WTC11 (cell line): Measurements from ENCODE around the gene RPP40. TPM values are rescaled to one million over a fixed set of nuclear protein-coding genes. Genes with fewer than 3 reads are reported as not detected.

Experiments
- ATAC-seq: fragments of 200-7000 bp; cut with Tn5 transposase; 2 replicates; pipeline ENCODE4 v1.10.0; 2021; ENCODE audit warnings: mild to moderate bottlenecking, moderate library complexity
- CTCF ChIA-PET: fragments of 300-600 bp; sonication (Branson Sonifier 250); formaldehyde crosslinking; loops from one replicate; lab custom pipeline; 2021; ENCODE audit warnings: antibody characterized with exemption; lab: Charles Lee
- POLR2A ChIA-PET: fragments of 350-600 bp; sonication (Branson Sonifier 250); formaldehyde crosslinking; loops from one replicate; lab custom pipeline; 2021; ENCODE audit warnings: antibody characterized with exemption; lab: Charles Lee
- DNase-seq: peaks from one replicate; pipeline ENCODE4 v3.0.0; 2021; ENCODE audit warnings: low spot score
- H3K27ac Mint-ChIP-seq: 2 replicates; pipeline ENCODE4 v1.8.0; 2021; ENCODE audit warnings: mixed read lengths
- H3K27me3 Mint-ChIP-seq: 2 replicates; pipeline ENCODE4 v1.8.0; 2021; ENCODE audit warnings: low read depth, mild to moderate bottlenecking, moderate library complexity, mixed read lengths
- H3K36me3 Mint-ChIP-seq: 2 replicates; pipeline ENCODE4 v1.8.0; 2021; ENCODE audit warnings: mixed read lengths
- H3K4me1 Mint-ChIP-seq: 2 replicates; pipeline ENCODE4 v1.8.0; 2022; ENCODE audit warnings: mixed read lengths
- H3K4me3 Mint-ChIP-seq: 2 replicates; pipeline ENCODE4 v1.8.0; 2021; ENCODE audit warnings: mild to moderate bottlenecking, moderate library complexity, mixed read lengths
- H3K9me3 Mint-ChIP-seq: 2 replicates; pipeline ENCODE4 v1.8.0; 2021; ENCODE audit warnings: mixed read lengths
- ARID4B ChIP-seq: sonication (generic); formaldehyde crosslinking; IDR thresholded peaks from 2 replicates; pipeline ENCODE4 v1.8.0; 2023; ENCODE audit warnings: missing genetic modification reagents, mild to moderate bottlenecking, borderline replicate concordance
- ATF3 ChIP-seq: sonication (generic); formaldehyde crosslinking; conservative IDR thresholded peaks from 2 replicates; pipeline ENCODE4 v1.8.1; 2022; ENCODE audit warnings: mild to moderate bottlenecking, missing genetic modification reagents
- CDX4 ChIP-seq: fragments of 250-450 bp; sonication (Bioruptor Pico); IDR thresholded peaks from 2 replicates; pipeline ENCODE4 v1.9.0; 2021; ENCODE audit warnings: moderate library complexity, mild to moderate bottlenecking, inconsistent platforms, borderline replicate concordance
- CREB1 ChIP-seq: sonication (generic); formaldehyde crosslinking; IDR thresholded peaks from 2 replicates; pipeline ENCODE4 v1.8.0; 2023; ENCODE audit warnings: mild to moderate bottlenecking, missing genetic modification reagents
- FOXP1 ChIP-seq: sonication (generic); formaldehyde crosslinking; IDR thresholded peaks from 2 replicates; pipeline ENCODE4 v1.8.0; 2022; ENCODE audit warnings: missing genetic modification reagents, mild to moderate bottlenecking, moderate library complexity, borderline replicate concordance
- GABPB1 ChIP-seq: sonication (generic); formaldehyde crosslinking; IDR thresholded peaks from 2 replicates; pipeline ENCODE4 v1.8.1; 2023; ENCODE audit warnings: mild to moderate bottlenecking, missing genetic modification reagents
- HMGXB4 ChIP-seq: sonication (generic); formaldehyde crosslinking; IDR thresholded peaks from 2 replicates; pipeline ENCODE4 v1.8.1; 2023; ENCODE audit warnings: mild to moderate bottlenecking, moderate library complexity, missing genetic modification reagents
- IRF1 ChIP-seq: sonication (generic); formaldehyde crosslinking; IDR thresholded peaks from 2 replicates; pipeline ENCODE4 v1.8.0; 2023; ENCODE audit warnings: missing genetic modification reagents
- NR1H2 ChIP-seq: sonication (generic); formaldehyde crosslinking; IDR thresholded peaks from 2 replicates; pipeline ENCODE4 v1.9.0; 2021; ENCODE audit warnings: mild to moderate bottlenecking, moderate library complexity, missing genetic modification reagents
- NR2C2 ChIP-seq: sonication (generic); formaldehyde crosslinking; IDR thresholded peaks from 2 replicates; pipeline ENCODE4 v1.8.0; 2022; ENCODE audit warnings: mild to moderate bottlenecking, missing genetic modification reagents
- SMAD4 ChIP-seq: sonication (generic); formaldehyde crosslinking; IDR thresholded peaks from 2 replicates; pipeline ENCODE4 v1.8.0; 2022; ENCODE audit warnings: mild to moderate bottlenecking, missing genetic modification reagents
- TEAD1 ChIP-seq: sonication (generic); formaldehyde crosslinking; IDR thresholded peaks from 2 replicates; pipeline ENCODE4 v1.8.0; 2022; ENCODE audit warnings: mild to moderate bottlenecking, missing genetic modification reagents
- ZBTB43 ChIP-seq: sonication (generic); formaldehyde crosslinking; IDR thresholded peaks from 2 replicates; pipeline ENCODE4 v1.8.1; 2023; ENCODE audit warnings: mild to moderate bottlenecking, missing genetic modification reagents
- ZNF219 ChIP-seq: sonication (generic); formaldehyde crosslinking; IDR thresholded peaks from 2 replicates; pipeline ENCODE4 v1.8.0; 2023; ENCODE audit warnings: missing genetic modification reagents, mild to moderate bottlenecking, borderline replicate concordance
- ZNF232 ChIP-seq: sonication (generic); formaldehyde crosslinking; IDR thresholded peaks from 2 replicates; pipeline ENCODE4 v1.8.0; 2022; ENCODE audit warnings: mild to moderate bottlenecking, missing genetic modification reagents
- ZNF317 ChIP-seq: sonication (generic); formaldehyde crosslinking; IDR thresholded peaks from 2 replicates; pipeline ENCODE4 v1.8.1; 2023; ENCODE audit warnings: low read depth, mild to moderate bottlenecking, moderate library complexity, missing genetic modification reagents, borderline replicate concordance
- ZNF532 ChIP-seq: fragments of 250-450 bp; sonication (Bioruptor Pico); IDR thresholded peaks from 2 replicates; pipeline ENCODE4 v1.9.0; 2021; ENCODE audit warnings: mild to moderate bottlenecking, borderline replicate concordance
- ZNF671 ChIP-seq: fragments of 250-450 bp; sonication (Bioruptor Pico); IDR thresholded peaks from 2 replicates; pipeline ENCODE4 v1.8.0; 2021; ENCODE audit warnings: mild to moderate bottlenecking
- ZSCAN18 ChIP-seq: fragments of 250-450 bp; sonication (Bioruptor Pico); IDR thresholded peaks from 2 replicates; pipeline ENCODE4 v2.1.2; 2022; ENCODE audit warnings: mild to moderate bottlenecking, moderate library complexity
- total RNA-seq: library from RNA; stranded (reverse); gene quantifications from 3 replicates; pipeline ENCODE4 v1.2.3, GENCODE V29; 2021

RPP40 gene
- total RNA-seq, 1 experiment from 2014 or later: 12.2 TPM

GRCh38 chr6:5042436-5042835 is 38.6 kb upstream of the RPP40 start:
- CTCF ChIA-PET: interaction anchor here (0.6 to 1.0 kb wide), 2 partner anchors 15 to 283 kb away, joined by 3 to 4 read pairs; no protein-coding TSS in a partner anchor
- H3K27ac Mint-ChIP-seq: no peak overlapping the region
- no peaks in the 10 kb centered on the region for H3K36me3 Mint-ChIP-seq
- ATAC-seq: no peak
- DNase-seq: no peak
- TF ChIP-seq CREB1 (CRISPR knock-in tag) (no peak), ATF3 (CRISPR knock-in tag) (no peak), ZNF532 (no peak), ZNF671 (CRISPR knock-in tag) (no peak), TEAD1 (CRISPR knock-in tag) (no peak), ZNF232 (CRISPR knock-in tag) (no peak), FOXP1 (CRISPR knock-in tag) (no peak), HMGXB4 (no peak)
- H3K4me1 Mint-ChIP-seq: no peaks in the 10 kb centered on the region
- POLR2A ChIA-PET: no interaction called here
- no peak overlapping the region for H3K4me3 Mint-ChIP-seq
- H3K9me3 Mint-ChIP-seq: peaks cover 3% of the 10 kb centered on the region; the same call in 1 of the 2 replicates
- H3K27me3 Mint-ChIP-seq: no peaks in the 10 kb centered on the region

GRCh38 chr6:5041955-5042354 is 38.1 kb upstream of the RPP40 start:
- ATAC-seq (no peak), DNase-seq (no peak)
- H3K4me1 Mint-ChIP-seq: no peaks in the 10 kb centered on the region
- H3K9me3 Mint-ChIP-seq: peaks cover 3% of the 10 kb centered on the region; the same call in 1 of the 2 replicates
- H3K36me3 Mint-ChIP-seq: no peaks in the 10 kb centered on the region
- H3K27ac Mint-ChIP-seq: no peak overlapping the region
- ChIA-PET POLR2A (no interaction called here), CTCF (interaction anchor here (1.0 to 1.4 kb wide), 2 partner anchors 15 to 133 kb away, joined by 3 to 4 read pairs; no protein-coding TSS in a partner anchor)
- no peaks in the 10 kb centered on the region for H3K27me3 Mint-ChIP-seq
- H3K4me3 Mint-ChIP-seq: no peak overlapping the region
- TF ChIP-seq IRF1 (CRISPR knock-in tag) (no peak), ZNF219 (no peak), CDX4 (CRISPR knock-in tag) (no peak), NR1H2 (CRISPR knock-in tag) (no peak), ZBTB43 (CRISPR knock-in tag) (no peak), ARID4B (CRISPR knock-in tag) (no peak), ZNF317 (CRISPR knock-in tag) (no peak), GABPB1 (CRISPR knock-in tag) (no peak), ZSCAN18 (CRISPR knock-in tag) (no peak), NR2C2 (CRISPR knock-in tag) (no peak), SMAD4 (no peak)
